Gastrocnemius medialis (tissue), 4 donors: ENCODE data around the gene MAP7. TPM values are rescaled to one million over a fixed set of nuclear protein-coding genes. Genes with fewer than 3 reads are reported as not detected.
A peak's percentile ranks its signal among the peaks of the same experiment; 100 is the strongest.

Experiments used
- ATAC-seq, 2 donors: fragments of 150-250 bp; one replicate each; pipeline ENCODE4 v1.9.1; 2016
- DNase-seq, 2 donors: peaks; one replicate each; pipeline ENCODE4 v3.0.0-alpha.2; 2019
- H3K27ac ChIP-seq, 4 donors: fragments of 200-600 bp; sonication (generic); 1 replicate in 1 of 4; 2 replicates in 3 of 4; pipeline ENCODE4 v1.5.1; 2016 to 2018; ENCODE audit warnings: mild to moderate bottlenecking in 2 of 4, moderate library complexity in 1 of 4
- H3K27me3 ChIP-seq, 3 donors: fragments of 200-600 bp; sonication (generic) in 2 of 3; 1 replicate in 1 of 3; 2 replicates in 2 of 3; pipeline versions ENCODE4 v1.5.1 to v1.6.0; 2016 to 2019; ENCODE audit warnings: mild to moderate bottlenecking in 1 of 3, moderate library complexity in 1 of 3
- H3K36me3 ChIP-seq, 2 donors: fragments of 200-600 bp; sonication (generic) in 1 of 2; one replicate each; pipeline ENCODE4 v1.5.1; 2017 to 2018
- H3K4me1 ChIP-seq, 2 donors: fragments of 200-600 bp; sonication (generic) in 1 of 2; one replicate each; pipeline ENCODE4 v1.5.1; 2016 to 2017; ENCODE audit warnings: mild to moderate bottlenecking in 2 of 2
- H3K4me3 ChIP-seq, 4 donors: fragments of 200-600 bp; sonication (generic) in 3 of 4; 1 replicate in 1 of 4; 2 replicates in 3 of 4; pipeline ENCODE4 v1.5.1; 2016 to 2019; ENCODE audit warnings: mild to moderate bottlenecking in 2 of 4
- H3K9me3 ChIP-seq, 3 donors: fragments of 200-600 bp; sonication (generic) in 2 of 3; 1 replicate in 1 of 3; 2 replicates in 2 of 3; pipeline ENCODE4 v1.5.1; 2016 to 2019
- POLR2A ChIP-seq, 2 donors: fragments of 450-650 bp; IDR thresholded peaks; one replicate each; pipeline ENCODE4 v1.6.1; 2017; ENCODE audit warnings: antibody characterized with exemption in 2 of 2, mild to moderate bottlenecking in 2 of 2, moderate library complexity in 2 of 2
- in situ Hi-C, 4 donors: fragments of 200-750 bp; cut with MboI; loops; one replicate each; pipeline versions ENCODE4 v1.15.0 to v1.8.0; 2017; ENCODE audit warnings: low sequenced_read_pairs in 4 of 4
- intact Hi-C: fragments of 100-400 bp; cut with DNase I; formaldehyde crosslinking; loops from one replicate; pipeline ENCODE4 v1.15.1; 2023; ENCODE audit warnings: low total_unique reads
- total RNA-seq, 4 donors: library from RNA; depleted of rRNA; stranded (reverse); fragments of >200 nt; gene quantifications; one replicate each; pipeline versions ENCODE4 v1.1.0 to v1.2.3, GENCODE V29; 2016
- TF ChIP-seq, protein P1 (sequence below), 5 experiments: fragments of 450-650 bp in 3 of 5; fragments of 200-600 bp in 2 of 5; sonication (generic) in 2 of 5; IDR thresholded peaks in 4 of 5; conservative IDR thresholded peaks in 1 of 5; 1 replicate in 4 of 5; 2 replicates in 1 of 5; pipeline ENCODE4 v1.5.1; 2016 to 2019; ENCODE audit warnings: antibody characterized with exemption in 5 of 5, mild to moderate bottlenecking in 3 of 5, moderate library complexity in 3 of 5

The MAP7 gene
- total RNA-seq, 4 donors from 2014 or later: 0.22 to 0.56 (median 0.39) TPM

DNA sequence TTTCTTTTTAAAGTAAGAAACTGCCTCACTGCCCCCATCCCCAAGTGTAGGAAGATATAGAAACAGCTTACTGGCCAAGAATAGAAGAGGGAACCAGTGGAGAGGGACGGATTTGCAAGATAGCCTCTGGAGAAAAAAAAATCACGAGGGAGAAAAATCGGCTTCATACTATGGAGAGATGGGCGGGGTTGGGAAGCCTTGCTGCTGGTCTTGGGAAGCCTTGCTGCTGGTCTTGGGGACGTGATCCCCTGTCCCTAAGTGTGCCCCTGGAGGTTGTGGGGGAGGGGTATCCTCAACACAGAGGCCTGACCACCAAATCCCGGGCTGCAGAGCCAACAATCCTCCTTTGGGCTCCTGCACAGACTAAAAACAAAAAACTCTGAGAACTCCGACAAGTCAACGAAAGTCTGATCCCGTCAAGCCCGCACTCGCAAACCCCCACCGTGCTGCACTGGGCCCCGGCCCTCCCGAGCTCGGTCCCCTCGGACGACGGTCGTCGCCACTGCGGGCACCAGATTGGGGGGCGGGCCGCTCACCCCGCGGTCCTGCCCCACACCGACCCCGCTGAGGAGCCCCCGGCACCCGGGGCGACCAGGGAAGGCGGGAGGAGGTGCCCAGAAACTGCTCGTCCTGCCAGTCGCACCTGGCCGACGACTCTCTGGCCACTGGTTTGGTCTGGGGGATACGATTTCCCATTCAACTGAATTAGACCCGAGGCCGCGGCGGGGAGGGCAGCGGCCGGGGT, 750 bp downstream of the MAP7 start:
- in situ Hi-C loops: no loop called here
- H3K9me3 ChIP-seq: no peaks in the 10 kb centered on the region
- peak overlapping the region; percentile 56 to 69 (median 62) for H3K4me3 ChIP-seq
- DNase-seq (no peak), ATAC-seq (no peak)
- TF ChIP-seq, protein P1, sequence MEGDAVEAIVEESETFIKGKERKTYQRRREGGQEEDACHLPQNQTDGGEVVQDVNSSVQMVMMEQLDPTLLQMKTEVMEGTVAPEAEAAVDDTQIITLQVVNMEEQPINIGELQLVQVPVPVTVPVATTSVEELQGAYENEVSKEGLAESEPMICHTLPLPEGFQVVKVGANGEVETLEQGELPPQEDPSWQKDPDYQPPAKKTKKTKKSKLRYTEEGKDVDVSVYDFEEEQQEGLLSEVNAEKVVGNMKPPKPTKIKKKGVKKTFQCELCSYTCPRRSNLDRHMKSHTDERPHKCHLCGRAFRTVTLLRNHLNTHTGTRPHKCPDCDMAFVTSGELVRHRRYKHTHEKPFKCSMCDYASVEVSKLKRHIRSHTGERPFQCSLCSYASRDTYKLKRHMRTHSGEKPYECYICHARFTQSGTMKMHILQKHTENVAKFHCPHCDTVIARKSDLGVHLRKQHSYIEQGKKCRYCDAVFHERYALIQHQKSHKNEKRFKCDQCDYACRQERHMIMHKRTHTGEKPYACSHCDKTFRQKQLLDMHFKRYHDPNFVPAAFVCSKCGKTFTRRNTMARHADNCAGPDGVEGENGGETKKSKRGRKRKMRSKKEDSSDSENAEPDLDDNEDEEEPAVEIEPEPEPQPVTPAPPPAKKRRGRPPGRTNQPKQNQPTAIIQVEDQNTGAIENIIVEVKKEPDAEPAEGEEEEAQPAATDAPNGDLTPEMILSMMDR (IDR thresholded peaks at IDR 0.05 in 4 of 5, conservative IDR thresholded peaks at IDR 0.05 in 1 of 5): no peak
- TF ChIP-seq POLR2A (IDR thresholded peaks at IDR 0.05): no peak
- H3K4me1 ChIP-seq: peaks cover 0 to 11% of the 10 kb centered on the region in 2 donors
- no peak overlapping the region for H3K27ac ChIP-seq
- H3K36me3 ChIP-seq: no peaks in the 10 kb centered on the region
- intact Hi-C loops: loop anchor here (10.0 kb wide), 1 partner anchor 1095 kb away; no protein-coding TSS in a partner anchor
- H3K27me3 ChIP-seq: peaks cover 48 to 60% (median 50%) of the 10 kb centered on the region in 3 donors

DNA sequence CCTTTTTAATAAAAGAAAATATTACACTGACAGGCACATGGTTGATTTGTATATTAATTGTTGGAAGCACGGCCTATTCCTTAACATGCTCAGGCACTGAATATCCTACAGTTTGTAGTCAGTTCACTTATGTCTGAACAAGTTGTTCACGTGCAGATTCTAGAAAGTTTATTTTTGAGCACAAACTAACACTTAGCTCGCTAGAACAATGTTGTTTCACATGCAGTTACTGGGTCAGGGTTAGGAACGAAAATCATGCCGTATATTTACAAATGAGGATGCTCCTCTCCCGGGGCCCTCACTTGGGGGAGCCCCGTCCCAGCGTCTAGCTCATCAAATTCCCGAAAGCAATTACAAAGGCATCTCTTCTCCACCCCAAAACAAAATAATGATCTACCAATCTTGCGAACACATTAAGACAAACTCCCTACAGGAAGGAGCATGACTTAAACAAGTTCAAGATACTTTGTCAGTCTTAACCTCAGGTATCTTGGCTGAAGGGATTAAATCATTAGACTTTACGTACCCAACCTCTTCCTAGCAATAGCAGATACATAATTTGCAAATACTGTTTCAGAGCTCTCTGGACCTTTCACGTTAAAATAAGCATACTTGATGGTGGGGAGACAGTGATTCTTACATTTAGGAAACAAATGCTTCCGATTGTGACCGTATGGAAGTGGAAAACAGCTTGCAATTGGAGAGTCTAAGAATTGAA, 1.5 kb downstream of the MAP7 start:
- no peak overlapping the region for H3K27ac ChIP-seq
- H3K4me1 ChIP-seq: peaks cover 0 to 11% of the 10 kb centered on the region in 2 donors
- in situ Hi-C loops (no loop called here), intact Hi-C loops (loop anchor here (10.0 kb wide), 1 partner anchor 1094 kb away; no protein-coding TSS in a partner anchor)
- no peak overlapping the region for H3K4me3 ChIP-seq
- TF ChIP-seq, protein P1 (IDR thresholded peaks at IDR 0.05 in 4 of 5, conservative IDR thresholded peaks at IDR 0.05 in 1 of 5): no peak
- no peak for TF ChIP-seq POLR2A (IDR thresholded peaks at IDR 0.05)
- DNase-seq (no peak), ATAC-seq (no peak)
- H3K36me3 ChIP-seq: no peaks in the 10 kb centered on the region
- peaks cover 48 to 58% (median 50%) of the 10 kb centered on the region in 3 donors for H3K27me3 ChIP-seq
- no peaks in the 10 kb centered on the region for H3K9me3 ChIP-seq

DNA sequence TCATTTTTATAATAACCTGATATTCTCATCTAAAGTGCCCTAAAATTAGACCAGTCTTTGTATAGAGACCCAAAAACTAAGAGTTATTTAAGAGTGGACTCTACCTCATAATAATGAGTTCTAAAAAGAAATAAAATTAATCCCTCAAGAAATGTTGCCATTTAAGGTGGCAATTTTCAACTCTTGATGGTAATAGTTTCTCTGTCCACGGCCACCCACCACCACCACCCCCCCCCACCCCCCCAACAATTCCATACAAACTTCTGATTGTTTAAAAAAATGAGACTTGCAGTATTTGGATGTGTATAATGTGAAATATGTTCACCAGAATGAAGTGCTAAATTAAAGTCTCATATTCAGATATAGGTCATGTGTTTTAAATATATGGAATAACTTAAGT, 2.4 kb downstream of the MAP7 start:
- Histone ChIP-seq H3K36me3 (no peaks in the 10 kb centered on the region), H3K27me3 (peaks cover 42 to 51% (median 43%) of the 10 kb centered on the region in 3 donors), H3K4me1 (peaks cover 0 to 11% of the 10 kb centered on the region in 2 donors), H3K27ac (no peak overlapping the region), H3K9me3 (no peaks in the 10 kb centered on the region), H3K4me3 (no peak overlapping the region)
- intact Hi-C loops (loop anchor here (10.0 kb wide), 1 partner anchor 1093 kb away; no protein-coding TSS in a partner anchor), in situ Hi-C loops (no loop called here)
- no peak for DNase-seq
- ATAC-seq: no peak
- TF ChIP-seq POLR2A (IDR thresholded peaks at IDR 0.05): no peak
- TF ChIP-seq, protein P1 (IDR thresholded peaks at IDR 0.05 in 4 of 5, conservative IDR thresholded peaks at IDR 0.05 in 1 of 5): no peak

DNA sequence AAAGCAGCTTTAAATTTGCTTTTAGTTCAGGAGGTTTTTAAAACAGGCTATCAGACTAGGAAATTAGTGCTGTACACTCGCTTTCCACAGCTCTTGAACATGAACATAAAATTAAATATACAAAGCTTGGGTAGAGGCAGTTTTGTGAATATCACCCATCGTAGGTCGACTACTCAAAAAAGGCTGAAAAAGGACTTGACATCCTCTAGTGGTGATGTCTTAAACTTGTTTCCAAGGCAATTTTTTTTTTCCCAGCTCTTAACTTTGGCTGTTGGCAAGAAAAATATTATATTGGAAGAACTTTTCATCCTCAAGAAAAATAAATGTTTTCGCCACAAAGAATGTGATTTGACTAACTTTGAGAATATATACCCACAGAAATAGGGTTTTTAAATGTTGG, 2.9 kb downstream of the MAP7 start:
- TF ChIP-seq, protein P1 (IDR thresholded peaks at IDR 0.05 in 4 of 5, conservative IDR thresholded peaks at IDR 0.05 in 1 of 5): no peak
- TF ChIP-seq POLR2A (IDR thresholded peaks at IDR 0.05): no peak
- in situ Hi-C loops: no loop called here
- Histone ChIP-seq H3K27me3 (peaks cover 37 to 46% (median 38%) of the 10 kb centered on the region in 3 donors), H3K27ac (no peak overlapping the region), H3K9me3 (no peaks in the 10 kb centered on the region), H3K4me1 (peaks cover 0 to 11% of the 10 kb centered on the region in 2 donors), H3K4me3 (no peak overlapping the region), H3K36me3 (no peaks in the 10 kb centered on the region)
- intact Hi-C loops: loop anchor here (10.0 kb wide), 1 partner anchor 1093 kb away; no protein-coding TSS in a partner anchor
- DNase-seq: no peak
- ATAC-seq: no peak
